NOMO-1 treated with DMSO at 0.1 percent for 48 hours (cell line): ENCODE measurements around the gene ZNF442.
A peak's percentile ranks its signal among the peaks of the same experiment; 100 is the strongest.
"Not testable (repeated sequence)": the region's sequence is repeated elsewhere in the genome, so short reads cannot be mapped to it uniquely, and the experiment has no call there.

ENCODE experiments used
- DNase-seq: peaks from one replicate; lab custom pipeline; 2025; ENCODE audit not compliant: unreplicated experiment; lab: John Stamatoyannopoulos, UW

ZNF442 gene

DNA sequence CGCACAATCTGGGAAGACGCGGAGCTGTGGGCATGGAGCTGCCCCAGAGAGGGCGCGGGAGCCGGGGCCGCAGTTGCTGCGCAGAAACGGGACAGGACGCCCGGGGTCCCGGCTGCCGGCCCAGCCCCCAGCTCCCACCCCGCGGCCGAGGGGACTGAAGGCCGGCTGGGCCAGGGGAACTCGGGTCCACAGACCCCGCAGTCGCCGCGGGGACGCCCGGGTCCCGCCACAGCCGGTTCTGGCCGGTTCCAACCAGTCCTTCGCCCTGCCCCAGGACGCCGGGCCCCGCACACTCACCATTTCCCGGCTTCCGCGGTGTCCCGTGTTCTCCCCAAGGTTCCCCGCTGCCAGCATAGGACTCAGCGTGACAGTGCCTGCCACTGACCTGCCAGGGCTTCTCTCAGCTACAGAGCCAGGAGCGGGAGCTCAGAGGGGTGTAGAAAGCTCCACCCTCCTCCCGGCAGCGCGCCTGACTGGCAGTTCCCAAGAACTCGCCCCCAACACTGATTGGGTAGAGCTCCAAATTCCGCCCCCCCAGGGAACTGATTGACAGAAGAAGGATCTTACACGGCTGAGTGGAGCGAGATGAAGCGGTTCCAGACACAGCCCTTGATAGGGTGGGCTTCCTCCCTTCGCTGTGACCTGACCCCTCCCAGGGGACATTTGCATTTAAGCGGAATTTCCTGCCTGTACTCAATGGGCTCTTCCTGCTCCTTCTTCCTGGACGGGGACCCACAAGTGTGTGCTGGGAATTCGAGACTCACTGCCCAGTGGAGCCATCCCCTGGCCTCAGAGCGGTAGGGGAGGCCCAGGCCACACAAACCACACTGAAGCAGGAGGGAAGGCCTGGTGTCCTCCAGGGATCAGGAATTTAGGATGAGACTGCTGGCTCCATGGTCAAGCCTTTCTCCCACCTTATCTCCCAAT is at the start of gene ZNF442:
ZNF442 (minus strand) TSS at position 448 of the 927 bp plus-strand sequence. CDS start 2,052 bp downstream, outside the sequence.
- no peak for DNase-seq

GRCh38 chr19:12411893-12412292 is 46.4 kb upstream of the ZNF442 start:
- DNase-seq: no peak

GRCh38 chr19:12400633-12401502 is 35.4 kb upstream of the ZNF442 start, which contains the start of gene ZNF799:
ZNF799 (minus strand) TSS chr19:12401271; CDS start chr19:12401070, 201 bp downstream.
- DNase-seq: peak; percentile 91

GRCh38 chr19:12399901-12400632 is 34.6 kb upstream of the ZNF442 start:
- DNase-seq: peak; percentile 9

GRCh38 chr19:12391148-12391547 is 25.7 kb upstream of the ZNF442 start:
- DNase-seq: not testable (repeated sequence)

DNA sequence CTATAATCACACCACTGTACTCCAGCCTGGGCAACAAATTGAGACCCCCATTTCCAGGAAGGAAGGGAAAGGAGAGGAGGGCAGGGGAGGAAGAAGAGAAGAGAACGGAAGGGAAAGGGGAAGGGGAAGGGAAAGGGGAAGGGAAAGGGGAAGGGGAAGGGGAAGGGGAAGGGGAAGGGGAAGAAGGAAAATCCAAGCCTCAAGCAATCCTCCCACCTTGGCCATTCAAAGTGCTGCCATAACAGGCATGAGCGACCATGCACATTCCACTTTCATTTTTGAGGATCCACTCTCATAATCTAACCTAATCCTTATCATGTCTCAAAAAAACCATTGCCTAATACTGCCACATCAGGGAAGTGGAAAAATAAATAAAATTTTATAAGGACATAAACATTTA is 20.9 kb upstream of the ZNF442 start:
- DNase-seq: not testable (repeated sequence)

DNA sequence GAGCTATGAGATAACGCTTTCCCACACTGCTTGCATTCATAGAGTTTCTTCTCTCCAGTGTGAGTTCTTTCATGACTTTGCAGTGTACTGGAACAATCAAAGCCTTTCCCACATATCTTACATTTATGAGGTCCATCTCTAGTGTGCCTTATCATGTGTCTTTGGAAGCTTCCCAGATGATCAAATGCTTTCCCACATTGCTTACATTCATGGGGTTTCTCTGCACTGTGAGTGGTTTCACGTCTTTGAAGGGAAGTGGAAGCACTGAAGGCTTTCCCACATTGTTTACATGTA is 14.9 kb upstream of the ZNF442 start:
- DNase-seq: no peak

DNA sequence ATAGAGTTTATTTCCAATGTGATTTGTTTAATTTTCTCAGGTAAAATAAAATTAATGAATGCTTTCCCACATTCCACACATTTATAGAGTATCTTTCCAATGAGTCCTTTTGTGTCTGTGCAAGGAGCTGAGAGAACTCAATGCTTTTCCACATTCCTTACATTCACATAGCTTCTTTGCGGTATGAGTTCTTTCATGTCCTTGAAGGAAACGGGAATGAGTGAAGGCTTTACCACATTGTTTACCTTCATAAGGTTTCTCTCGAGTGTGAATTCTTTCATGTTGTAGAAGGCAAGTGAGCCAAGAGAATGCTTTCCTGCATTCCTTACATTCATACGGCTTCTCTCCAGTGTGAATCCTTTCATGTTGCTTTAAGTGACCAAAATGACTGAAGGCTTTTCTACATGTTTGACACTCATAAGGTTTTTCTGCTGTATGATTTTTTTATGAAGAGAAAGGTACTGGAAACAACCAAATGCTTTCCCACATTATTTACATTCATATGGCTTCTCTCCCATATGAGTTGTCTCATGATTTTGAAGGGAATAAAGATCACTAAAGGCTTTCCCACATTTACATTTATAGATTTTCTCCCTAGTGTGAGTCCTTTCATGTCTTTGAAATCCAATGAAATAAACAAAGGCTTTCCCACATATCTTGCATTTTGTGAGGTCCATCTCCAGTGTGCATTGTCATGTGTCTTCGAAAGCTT is 14.4 kb upstream of the ZNF442 start:
- DNase-seq: no peak

- no peak for DNase-seq
Observed at GRCh38 chr19:12374026-12374425, 8.5 kb upstream of the ZNF442 start.

DNA sequence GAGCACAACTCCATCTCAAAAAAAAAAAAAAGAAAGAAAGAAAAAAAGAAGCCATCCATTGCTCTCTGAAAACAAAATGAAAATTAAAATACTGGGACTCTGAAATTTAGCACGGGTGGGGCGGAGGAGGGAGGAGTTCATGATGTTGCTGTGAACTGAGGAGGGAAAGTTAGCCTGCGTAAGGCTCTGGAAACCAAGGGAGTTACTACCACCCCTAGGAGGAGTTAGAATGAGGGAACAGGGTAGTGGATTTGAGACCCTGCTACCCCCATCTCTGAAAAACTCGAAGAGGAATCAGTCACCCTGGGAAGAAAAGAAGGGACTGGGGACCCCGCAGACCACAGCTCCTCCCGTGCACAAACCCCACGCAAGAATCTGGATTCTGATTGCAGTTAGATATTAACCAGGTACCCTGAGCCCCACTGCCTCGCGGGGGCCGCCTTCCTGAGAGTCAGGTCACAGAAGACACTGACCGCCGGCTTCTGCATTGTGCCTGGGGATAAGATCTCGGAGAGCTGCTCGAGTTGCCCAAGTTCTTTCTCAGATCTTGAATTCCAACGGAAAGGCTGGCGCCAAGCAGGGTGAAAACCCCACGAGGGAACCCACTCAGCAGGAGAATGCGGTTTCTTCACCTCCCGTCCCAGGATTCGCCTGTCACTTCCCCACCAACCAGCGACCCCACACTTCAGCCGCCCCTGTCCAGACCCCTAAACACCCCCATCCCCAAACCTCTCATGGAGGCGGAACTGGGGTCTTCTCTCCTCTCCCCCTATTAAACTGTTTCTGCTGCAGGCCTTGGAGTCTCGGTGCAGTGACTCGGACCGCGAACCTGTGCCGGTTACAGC is 870 bp downstream of the ZNF442 start:
- no peak for DNase-seq

DNA sequence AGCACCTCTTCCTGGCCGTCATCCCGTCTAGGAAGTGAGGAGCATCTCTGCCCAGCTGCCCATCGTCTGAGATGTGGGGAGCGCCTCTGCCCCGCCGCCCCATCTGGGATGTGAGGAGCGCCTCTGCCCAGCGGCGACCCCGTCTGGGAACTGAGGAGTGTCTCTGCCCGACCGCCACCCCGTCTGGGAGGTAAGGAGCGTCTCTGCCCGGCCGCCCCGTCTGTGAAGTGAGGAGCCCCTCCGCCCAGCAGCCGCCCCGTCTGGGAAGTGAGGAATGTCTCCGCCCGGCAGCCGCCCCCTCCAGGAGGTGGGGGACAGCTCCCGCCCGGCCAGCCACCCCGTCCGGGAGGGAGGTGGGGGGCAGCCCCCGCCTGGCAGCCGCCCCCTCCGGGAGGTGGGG is 3.2 kb downstream of the ZNF442 start:
- not testable (repeated sequence) for DNase-seq

GRCh38 chr19:12353375-12353774 is 12.1 kb downstream of the ZNF442 start:
- DNase-seq: no peak

- no peak for DNase-seq
Observed at GRCh38 chr19:12350890-12351197, 14.6 kb downstream of the ZNF442 start.

DNA sequence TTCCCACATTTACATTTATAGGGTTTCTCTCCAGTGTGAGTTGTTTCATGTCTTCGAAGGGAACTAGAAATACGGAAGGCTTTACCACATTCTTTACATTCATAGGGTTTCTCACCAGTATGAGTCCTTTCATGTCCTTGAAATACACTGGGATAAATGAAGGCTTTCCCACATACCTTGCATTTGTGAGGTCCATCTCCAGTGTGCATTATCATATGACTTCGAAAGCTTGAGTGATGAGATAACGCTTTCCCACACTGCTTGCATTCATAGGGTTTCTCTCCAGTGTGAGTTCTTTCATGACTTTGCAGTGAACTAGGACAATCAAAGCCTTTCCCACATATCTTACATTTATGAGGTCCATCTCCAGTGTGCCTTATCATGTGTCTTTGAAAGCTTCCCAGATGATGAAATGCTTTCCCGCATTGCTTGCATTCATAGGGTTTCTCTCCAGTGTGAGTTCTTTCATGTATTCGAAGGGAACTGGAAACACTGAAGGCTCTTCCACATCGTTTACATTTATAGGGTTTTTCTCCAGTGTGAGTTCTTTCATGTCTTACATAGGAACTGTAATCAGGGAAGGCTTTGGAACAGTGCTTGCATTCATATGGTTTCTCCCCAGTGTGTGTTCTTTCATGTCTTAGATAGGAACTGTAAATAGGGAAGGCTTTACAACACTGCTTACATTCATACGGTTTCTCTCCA is 15.1 kb downstream of the ZNF442 start:
- DNase-seq: no peak

DNA sequence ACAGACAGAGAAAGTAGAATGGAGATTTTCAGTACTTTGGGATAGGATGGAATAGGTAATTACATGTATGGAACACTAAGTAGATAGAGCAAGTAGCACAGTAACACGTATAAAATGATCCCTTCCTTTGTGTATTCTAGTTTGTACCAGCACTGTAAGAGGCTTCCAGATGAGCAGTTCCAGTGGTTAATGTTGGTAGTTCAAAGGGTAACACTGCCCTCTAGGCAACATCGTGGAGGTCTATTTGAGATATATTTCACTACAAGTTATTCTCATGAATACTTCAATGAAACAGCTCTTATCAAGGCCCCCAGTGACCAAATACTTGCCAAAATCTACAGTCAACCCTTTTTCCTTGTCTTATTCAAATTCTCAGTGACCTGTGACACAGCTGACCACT is 18.6 kb downstream of the ZNF442 start:
- DNase-seq: no peak

DNA sequence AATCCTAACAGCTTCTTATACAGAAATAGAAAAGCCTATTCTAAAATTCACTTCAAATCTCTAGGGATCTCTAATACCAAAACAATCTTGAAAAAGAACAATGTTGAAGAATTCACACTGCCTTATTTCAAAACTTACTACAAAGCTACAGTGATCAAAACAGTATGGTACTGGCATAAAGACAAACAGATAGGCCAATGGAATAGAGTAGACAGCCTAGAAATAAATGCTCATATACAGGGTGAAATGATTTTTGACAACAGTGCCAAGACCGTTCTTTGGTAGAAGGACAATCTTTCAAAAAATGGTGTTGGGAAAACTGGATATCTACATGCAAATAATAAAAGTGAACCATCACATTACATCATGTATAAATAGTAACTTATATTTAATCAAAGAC is 20.3 kb downstream of the ZNF442 start:
- DNase-seq: no peak

DNA sequence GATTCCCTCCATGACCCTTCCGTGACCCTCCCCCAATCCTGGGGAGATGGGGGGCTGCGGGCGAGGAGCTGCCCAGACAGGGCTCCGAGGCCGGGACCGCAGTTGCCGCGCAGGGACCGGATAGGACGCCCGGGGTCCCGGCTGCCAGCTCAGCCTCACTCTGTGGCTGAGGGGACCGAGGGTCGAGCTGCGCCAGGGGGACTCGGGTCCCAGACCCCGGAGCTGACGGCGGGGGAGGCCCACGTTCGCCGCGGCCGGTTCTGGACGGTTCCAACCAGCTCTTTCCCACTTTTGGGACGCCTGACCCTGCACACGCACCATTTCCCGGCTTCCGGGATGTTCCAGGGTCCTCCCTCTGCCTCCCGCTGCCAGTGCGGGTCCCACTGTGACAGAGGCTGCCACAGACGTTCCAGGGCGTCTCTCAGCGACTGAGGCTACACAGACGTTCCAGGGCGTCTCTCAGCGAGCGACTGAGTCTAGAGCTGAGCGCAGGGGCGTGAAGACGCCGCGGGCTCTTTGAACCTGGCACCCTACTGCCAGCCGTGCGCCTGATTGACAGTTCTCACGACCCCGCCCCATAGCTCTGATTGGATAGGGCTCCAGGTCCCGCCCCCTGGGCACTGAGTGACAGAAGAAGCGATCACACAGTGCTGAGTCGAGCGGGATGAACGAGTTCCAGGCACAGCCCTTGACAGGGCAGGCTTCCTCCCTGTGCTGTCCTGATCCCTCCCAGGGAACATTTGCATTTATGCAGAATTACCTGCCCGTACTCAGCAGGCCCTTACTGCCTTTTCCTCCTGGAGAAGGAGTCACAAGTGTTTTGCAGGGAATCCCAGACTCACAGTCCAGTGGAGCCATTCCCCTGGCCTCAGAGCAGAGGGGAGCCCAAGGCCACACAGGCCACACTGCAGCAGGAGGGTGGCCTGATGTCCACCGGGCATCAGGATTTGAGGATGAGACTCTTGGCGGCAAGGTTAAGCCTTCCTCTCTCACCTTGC is 32.0 kb downstream of the ZNF442 start, which contains the start of gene ZNF563:
ZNF563 (minus strand) TSS at position 472 of the 998 bp plus-strand sequence; CDS start at position 321, 151 bp downstream.
- no peak for DNase-seq
